Ascending aorta (tissue), 2 donors: ENCODE results near the gene THAP9. TPM values are rescaled to one million over a fixed set of nuclear protein-coding genes. Genes with fewer than 3 reads are reported as not detected.
A peak's percentile ranks its signal among the peaks of the same experiment; 100 is the strongest.
"Not testable (repeated sequence)": the region's sequence is repeated elsewhere in the genome, so short reads cannot be mapped to it uniquely, and the experiment has no call there.

Experiments used
- DNase-seq, 2 donors: peaks; one replicate each; pipeline ENCODE4 v3.0.0-alpha.2; 2019; ENCODE audit warnings: low spot score in 2 of 2
- H3K27ac ChIP-seq, 2 donors: fragments of 200-600 bp; sonication (generic); one replicate each; pipeline ENCODE4 v1.5.1; 2016 to 2017; ENCODE audit warnings: mild to moderate bottlenecking in 1 of 2
- H3K27me3 ChIP-seq: fragments of 200-600 bp; sonication (generic); one replicate; pipeline ENCODE4 v1.5.1; 2017
- H3K36me3 ChIP-seq, 2 donors: fragments of 200-600 bp; sonication (generic); one replicate each; pipeline ENCODE4 v1.5.1; 2016
- H3K4me1 ChIP-seq, 2 donors: fragments of 200-600 bp; sonication (generic); one replicate each; pipeline ENCODE4 v1.5.1; 2016 to 2017; ENCODE audit warnings: mild to moderate bottlenecking in 1 of 2
- H3K4me3 ChIP-seq, 2 donors: fragments of 200-600 bp; sonication (generic); one replicate each; pipeline ENCODE4 v1.5.1; 2016 to 2017; ENCODE audit warnings: mild to moderate bottlenecking in 1 of 2
- H3K9me3 ChIP-seq, 2 donors: fragments of 200-600 bp; sonication (generic); one replicate each; pipeline ENCODE4 v1.5.1; 2016
- intact Hi-C: fragments of 100-400 bp; cut with DNase I; formaldehyde crosslinking; loops from one replicate; pipeline ENCODE4 v1.15.1; 2023
- total RNA-seq: library from RNA; depleted of rRNA; stranded (reverse); fragments of >200 nt; gene quantifications from one replicate; pipeline ENCODE4 v1.1.0, GENCODE V29; 2016
- TF ChIP-seq, protein P1 (sequence below), 3 experiments: fragments of 200-600 bp in 2 of 3; fragments of 450-650 bp in 1 of 3; sonication (generic) in 2 of 3; IDR thresholded peaks; one replicate each; pipeline ENCODE4 v1.5.1; 2016 to 2019; ENCODE audit warnings: antibody characterized with exemption in 3 of 3, mild to moderate bottlenecking in 1 of 3, moderate library complexity in 1 of 3

THAP9 gene
- total RNA-seq, 1 donor from 2014 or later, result 0.32 TPM

DNA sequence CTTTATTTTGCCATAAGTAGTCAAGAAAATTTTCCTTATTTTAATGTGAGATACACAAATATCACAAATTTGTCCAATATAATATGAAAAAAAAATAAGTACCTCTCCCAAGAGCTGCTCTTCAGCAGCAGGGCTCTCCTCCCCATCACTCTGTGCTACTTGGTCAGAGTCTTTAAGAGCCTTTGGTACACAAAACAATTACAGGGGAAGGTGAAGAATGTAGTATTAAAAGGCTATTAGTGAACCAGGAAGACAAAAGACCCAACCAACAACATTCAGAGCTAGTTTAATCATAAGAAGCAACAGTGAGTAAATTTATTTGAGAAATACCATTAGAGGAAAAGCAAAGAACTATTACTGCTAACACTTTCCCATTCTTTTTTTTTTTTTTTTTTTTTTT lies 39.0 kb upstream of the THAP9 start:
- H3K36me3 ChIP-seq, result peaks cover 59 to 68% of the 10 kb centered on the region in 2 donors
- intact Hi-C loops, result loop anchor here (5.0 kb wide), 1 partner anchor 41 kb away; the partner anchor contains the start of gene THAP9
- no peak for DNase-seq
- no peaks in the 10 kb centered on the region for H3K27me3 ChIP-seq
- H3K27ac ChIP-seq, result no peak overlapping the region
- no peak overlapping the region for H3K4me3 ChIP-seq
- no peaks in the 10 kb centered on the region for H3K9me3 ChIP-seq
- TF ChIP-seq, protein P1, sequence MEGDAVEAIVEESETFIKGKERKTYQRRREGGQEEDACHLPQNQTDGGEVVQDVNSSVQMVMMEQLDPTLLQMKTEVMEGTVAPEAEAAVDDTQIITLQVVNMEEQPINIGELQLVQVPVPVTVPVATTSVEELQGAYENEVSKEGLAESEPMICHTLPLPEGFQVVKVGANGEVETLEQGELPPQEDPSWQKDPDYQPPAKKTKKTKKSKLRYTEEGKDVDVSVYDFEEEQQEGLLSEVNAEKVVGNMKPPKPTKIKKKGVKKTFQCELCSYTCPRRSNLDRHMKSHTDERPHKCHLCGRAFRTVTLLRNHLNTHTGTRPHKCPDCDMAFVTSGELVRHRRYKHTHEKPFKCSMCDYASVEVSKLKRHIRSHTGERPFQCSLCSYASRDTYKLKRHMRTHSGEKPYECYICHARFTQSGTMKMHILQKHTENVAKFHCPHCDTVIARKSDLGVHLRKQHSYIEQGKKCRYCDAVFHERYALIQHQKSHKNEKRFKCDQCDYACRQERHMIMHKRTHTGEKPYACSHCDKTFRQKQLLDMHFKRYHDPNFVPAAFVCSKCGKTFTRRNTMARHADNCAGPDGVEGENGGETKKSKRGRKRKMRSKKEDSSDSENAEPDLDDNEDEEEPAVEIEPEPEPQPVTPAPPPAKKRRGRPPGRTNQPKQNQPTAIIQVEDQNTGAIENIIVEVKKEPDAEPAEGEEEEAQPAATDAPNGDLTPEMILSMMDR (IDR thresholded peaks at IDR 0.05), result no peak
- H3K4me1 ChIP-seq, result peaks cover 4 to 11% of the 10 kb centered on the region in 2 donors

DNA sequence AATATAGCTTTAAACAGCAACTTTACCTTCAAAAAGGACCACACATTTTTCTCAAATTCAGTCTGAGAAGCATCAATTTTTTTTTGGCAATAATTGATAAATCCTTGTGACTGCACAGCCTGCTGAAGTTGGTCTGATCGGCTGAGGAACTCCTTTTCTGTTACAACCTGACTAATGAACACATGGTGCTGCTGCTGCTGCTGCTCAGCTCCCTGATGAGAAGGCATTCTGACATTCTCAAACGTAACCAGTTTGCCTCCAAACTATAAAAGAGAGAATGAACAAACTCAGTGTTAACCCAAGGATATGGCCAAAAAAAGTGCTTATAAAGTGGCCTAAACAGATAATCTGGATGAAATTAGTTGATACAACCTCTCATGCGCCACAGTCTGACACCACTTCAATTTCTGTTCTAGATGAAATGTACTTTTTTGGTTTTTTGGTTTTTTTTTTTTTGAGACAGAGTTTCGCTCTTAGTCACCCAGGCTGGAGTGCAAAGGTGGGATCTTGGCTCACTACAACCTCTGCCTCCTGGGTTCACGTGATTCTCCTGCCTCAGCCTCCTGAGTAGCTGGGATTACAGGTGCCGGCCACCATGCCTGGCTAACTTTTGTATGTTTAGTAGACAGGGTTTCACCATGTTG lies 36.1 kb upstream of the THAP9 start:
- Histone ChIP-seq H3K27me3 (no peaks in the 10 kb centered on the region), H3K4me1 (peaks cover 4 to 11% of the 10 kb centered on the region in 2 donors), H3K4me3 (no peak overlapping the region), H3K9me3 (no peaks in the 10 kb centered on the region), H3K36me3 (peaks cover 53 to 79% of the 10 kb centered on the region in 2 donors), H3K27ac (peak overlapping the region; percentile 14 to 53)
- TF ChIP-seq, protein P1 (IDR thresholded peaks at IDR 0.05), result no peak
- DNase-seq, result no peak
- intact Hi-C loops, result loop anchor here (5.0 kb wide), 1 partner anchor 38 kb away; the partner anchor contains the start of gene THAP9

DNA sequence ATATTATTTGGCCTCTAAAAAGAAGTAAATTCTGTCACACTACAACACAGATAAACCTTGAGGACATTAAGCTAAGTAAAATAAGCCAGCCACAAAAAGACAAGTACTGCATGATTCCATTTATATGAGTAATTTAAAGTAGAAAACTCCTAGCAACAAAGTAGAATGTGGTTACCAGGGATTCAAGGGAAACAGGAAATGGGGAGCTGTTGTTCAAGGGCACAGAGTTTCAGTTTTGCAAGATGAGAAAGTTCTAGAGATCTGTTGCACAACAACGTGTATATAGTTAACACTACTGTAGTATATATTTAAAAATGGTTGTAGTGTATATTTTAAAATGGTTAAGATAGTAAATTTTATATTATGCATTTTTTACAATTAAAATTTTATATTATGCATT lies 34.9 kb upstream of the THAP9 start:
- peak overlapping the region; percentile 50 to 75 for H3K27ac ChIP-seq
- TF ChIP-seq, protein P1 (IDR thresholded peaks at IDR 0.05), result no peak

DNA sequence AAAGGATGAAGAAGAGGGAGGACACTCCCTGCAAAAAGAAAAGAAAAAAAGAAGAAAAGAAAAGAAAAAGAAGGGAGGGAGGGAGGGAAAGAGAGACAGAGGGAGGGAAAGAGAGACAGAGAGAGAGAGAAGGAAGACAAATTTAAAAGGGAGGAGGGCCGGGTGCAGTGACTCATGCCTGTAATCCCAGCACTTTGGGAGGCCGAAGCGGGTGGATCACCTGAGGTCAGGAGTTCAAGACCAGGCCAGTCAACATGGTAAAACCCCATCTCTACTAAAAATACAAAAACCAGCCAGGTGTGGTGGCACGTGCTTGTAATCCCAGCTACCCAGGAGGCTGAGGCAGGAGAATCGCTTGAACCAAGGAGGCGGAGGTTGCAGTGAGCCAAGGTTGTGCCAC lies 34.5 kb upstream of the THAP9 start:
- DNase-seq, intact Hi-C loops, H3K9me3 ChIP-seq, H3K27me3 ChIP-seq, H3K4me3 ChIP-seq: not testable (repeated sequence)
- H3K27ac ChIP-seq, result peak overlapping the region; percentile 50 to 75
- H3K4me1 ChIP-seq, result peaks cover 4 to 11% of the 10 kb centered on the region in 2 donors
- peaks cover 64 to 91% of the 10 kb centered on the region in 2 donors for H3K36me3 ChIP-seq

More for the DNA sequence above, 34.9 kb upstream of the THAP9 start:
- peaks cover 4 to 11% of the 10 kb centered on the region in 2 donors for H3K4me1 ChIP-seq
- H3K4me3 ChIP-seq, result no peak overlapping the region
- H3K9me3 ChIP-seq, result no peaks in the 10 kb centered on the region
- DNase-seq, result no peak
- peaks cover 60 to 89% of the 10 kb centered on the region in 2 donors for H3K36me3 ChIP-seq
- intact Hi-C loops, result no loop called here
- H3K27me3 ChIP-seq, result no peaks in the 10 kb centered on the region

DNA sequence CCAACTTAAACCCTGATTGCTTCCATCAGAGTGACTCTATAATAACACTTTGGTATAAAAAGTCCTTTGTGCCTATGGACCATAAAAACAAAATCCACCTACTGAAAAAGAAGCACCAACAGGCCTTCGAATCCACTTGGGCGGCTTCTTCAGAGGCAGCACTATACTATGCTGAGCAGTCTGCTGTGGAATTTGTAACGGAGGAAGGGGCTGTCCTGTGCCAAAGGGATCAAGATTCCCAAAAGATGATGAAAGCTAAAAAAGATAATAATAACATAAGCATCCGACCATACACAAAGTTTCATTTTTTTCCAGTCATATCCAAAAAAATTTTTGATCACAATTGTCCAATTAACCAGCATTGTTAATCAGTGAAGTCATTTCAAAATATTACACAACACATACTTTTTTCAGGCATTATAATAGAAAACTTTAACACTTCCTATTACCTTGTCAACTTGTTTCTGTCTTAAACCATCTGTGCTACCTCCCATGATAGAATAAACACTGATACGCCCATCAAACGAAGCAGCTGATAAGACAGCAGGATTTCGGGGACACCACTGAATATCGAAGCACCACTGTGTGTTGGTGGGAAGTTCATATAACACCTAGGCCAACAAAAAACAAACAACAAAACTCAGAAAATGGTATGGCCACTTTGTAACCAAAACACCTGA lies 33.7 kb upstream of the THAP9 start:
- Histone ChIP-seq H3K36me3 (peaks cover 69 to 92% of the 10 kb centered on the region in 2 donors), H3K27ac (peak overlapping the region; percentile 50 to 75), H3K4me3 (no peak overlapping the region), H3K27me3 (no peaks in the 10 kb centered on the region), H3K4me1 (peaks cover 4 to 11% of the 10 kb centered on the region in 2 donors), H3K9me3 (no peaks in the 10 kb centered on the region)
- TF ChIP-seq, protein P1 (IDR thresholded peaks at IDR 0.05), result no peak
- intact Hi-C loops, result no loop called here
- DNase-seq, result no peak

DNA sequence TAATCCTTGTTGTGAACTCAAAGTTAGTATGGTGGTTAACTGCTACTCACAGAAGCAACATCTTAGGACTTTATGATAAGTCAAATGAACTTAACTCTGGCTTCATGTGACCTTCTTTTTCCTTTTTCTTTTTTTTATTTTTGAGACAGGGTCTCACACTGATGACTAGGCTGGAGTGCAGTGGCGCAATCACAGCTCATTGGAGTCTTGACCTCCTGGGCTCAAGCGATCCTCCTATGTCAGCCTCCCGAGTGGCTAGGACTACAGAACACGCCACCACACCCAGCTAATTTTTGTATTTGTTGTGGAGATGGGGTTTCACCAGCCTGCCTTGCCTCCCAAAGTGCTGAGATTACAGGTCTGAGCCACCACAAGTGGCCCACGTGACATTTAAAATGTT lies 32.0 kb upstream of the THAP9 start:
- Histone ChIP-seq H3K9me3 (no peaks in the 10 kb centered on the region), H3K4me1 (peaks cover 4 to 9% of the 10 kb centered on the region in 2 donors), H3K4me3 (no peak overlapping the region), H3K27me3 (no peaks in the 10 kb centered on the region), H3K36me3 (peaks cover 77 to 96% of the 10 kb centered on the region in 2 donors), H3K27ac (no peak overlapping the region)
- TF ChIP-seq, protein P1 (IDR thresholded peaks at IDR 0.05), result no peak
- intact Hi-C loops, result no loop called here
- DNase-seq, result no peak
